ENCODE results near the gene VAMP4.

VAMP4 gene, protein sequence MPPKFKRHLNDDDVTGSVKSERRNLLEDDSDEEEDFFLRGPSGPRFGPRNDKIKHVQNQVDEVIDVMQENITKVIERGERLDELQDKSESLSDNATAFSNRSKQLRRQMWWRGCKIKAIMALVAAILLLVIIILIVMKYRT

DNA sequence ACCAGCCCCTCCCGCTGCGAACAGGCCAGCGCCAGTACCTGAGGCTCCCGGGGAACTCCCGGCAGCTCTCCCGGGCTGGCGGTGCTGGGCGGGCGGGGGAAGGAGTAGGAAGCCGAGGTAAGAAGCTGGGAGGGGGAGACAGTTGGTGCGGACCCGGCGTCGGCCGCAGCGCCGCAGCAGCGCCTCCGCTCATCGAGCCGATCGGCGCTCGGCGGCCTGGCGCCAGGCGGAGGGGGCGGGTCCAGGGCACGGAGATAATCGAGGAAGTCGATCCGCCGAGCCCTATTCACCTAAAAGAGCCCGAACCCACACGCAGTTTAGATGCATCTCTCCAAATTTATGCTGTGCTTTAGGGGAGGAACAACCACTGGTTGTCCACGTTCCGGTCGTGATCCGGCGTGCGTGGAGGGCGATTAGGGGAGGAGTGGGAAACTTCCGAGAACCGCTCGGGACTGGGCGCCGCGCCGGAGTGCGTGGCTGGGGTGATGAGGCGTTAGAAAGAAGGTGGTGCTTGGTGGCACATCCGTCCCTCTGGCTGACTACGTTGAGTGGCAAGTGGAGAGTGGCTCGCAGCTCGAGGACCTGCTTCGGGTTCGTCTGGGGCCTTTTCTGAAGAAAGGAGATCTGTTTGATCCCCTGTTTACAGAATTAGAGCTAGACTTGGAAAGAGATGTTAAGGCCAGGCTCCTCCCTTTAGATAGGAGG lies at the start of gene VAMP4:
Gene VAMP4, minus strand, starts transcription at position 194 of the 705 bp plus-strand sequence. CDS start 3,651 bp downstream, outside the sequence.
- DNase-seq (ENCODE audit: low read depth): no peak

GRCh38 chr1:171790318-171790717 lies 48.5 kb upstream of the VAMP4 start:
- DNase-seq (ENCODE audit: low read depth): no peak

DNA sequence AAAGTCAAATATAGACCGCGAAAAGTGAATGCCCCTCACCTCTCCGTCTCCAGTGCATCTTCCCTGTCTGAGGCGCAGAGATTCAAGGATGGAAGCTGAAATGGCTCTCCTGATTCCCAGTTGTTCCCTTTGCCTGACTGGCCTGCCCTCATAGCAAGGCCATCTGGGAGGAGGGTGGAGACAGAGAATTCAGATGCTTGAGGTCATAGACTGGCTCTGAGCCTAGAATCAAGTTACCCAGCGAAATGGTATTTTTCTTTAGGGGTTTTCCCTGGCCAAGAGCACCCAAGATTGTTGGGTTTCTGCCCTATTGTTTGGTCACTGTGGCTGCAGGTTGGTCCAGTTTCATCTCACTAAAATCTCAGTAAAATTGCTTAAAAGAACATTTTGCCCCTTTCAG lies 46.8 kb upstream of the VAMP4 start:
- peak; percentile 22 for DNase-seq (ENCODE audit: low read depth)

DNA sequence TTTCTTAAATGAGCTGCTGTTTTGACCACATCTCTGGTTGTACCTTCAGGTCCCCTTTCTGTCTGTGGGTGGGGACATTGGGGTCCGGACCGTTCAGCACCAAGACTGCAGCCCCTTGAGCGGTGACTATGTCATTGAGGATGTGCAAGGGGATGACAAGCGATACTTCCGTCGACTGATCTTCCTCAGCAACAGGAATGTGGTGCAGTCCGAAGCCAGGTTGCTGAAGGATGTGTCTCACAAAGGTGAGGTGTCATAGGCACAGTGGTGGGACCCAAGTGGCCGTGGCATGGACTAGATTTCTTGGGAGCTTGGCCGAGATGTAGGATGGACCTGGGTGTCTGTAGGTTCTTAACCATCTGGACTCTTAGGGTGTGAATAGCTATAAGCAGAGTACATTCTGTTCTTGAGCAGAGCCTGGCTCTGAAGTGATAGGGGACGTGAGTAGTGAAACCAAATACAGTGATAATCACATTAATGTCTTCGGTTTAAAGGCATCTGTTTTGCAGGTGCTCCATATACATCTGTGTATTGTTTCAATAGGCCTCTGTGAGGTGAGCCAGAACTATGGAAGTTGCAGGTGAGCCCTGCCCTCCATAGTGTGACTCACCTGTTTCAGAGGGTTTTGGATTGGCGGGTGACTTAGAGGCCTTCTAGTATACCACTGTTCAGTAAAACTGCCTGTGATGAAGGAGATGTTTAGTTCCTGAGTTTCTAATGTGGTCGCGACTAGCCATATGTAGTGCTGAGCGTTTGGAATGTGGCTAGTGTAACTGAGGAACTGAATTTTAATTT lies 46.0 kb upstream of the VAMP4 start:
- no peak for DNase-seq (ENCODE audit: low read depth)

DNA sequence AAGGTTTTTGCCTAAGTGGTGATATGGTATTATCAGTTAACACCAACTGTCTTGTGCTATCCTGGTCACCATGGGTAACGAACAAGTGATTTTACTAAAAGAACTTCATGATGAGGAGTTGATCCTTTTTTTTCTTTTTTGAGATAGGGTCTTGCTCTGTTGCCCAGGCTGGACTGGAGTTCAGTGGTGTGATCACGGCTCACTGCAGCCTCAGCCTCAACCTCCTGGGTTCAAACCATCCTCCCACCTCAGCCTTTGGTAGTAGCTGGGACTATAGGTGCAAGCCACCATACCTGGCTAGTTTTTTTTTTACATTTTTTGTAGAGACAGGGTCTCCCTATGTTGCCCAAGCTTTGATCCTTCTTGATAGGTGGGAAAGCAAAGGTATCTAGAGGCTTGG lies 44.7 kb upstream of the VAMP4 start:
- no peak for DNase-seq (ENCODE audit: low read depth)

- no peak for DNase-seq (ENCODE audit: low read depth)
These were observed 43.9 kb upstream of the VAMP4 start for GRCh38 chr1:171785766-171786165.

DNA sequence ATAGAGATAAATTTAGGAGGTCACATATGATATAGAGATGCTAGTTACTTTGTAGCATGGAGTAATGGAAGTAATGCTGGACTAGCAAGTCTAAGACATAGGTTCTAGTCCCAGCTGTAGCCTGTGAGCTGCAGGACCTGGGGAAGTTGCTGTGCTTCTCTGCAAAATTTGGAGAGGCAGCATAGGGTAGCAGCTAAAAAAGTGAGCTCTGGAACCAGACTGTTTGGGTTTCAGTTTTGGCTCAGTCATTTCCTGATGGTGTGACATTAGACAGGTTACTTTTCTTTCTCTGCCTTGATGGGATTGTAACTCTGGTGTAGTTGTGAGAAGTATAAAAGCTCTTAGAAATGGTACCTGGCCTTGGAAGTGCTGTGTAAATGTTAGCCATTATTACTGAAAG lies 42.9 kb upstream of the VAMP4 start:
- no peak for DNase-seq (ENCODE audit: low read depth)

GRCh38 chr1:171783816-171784530 lies 42.1 kb upstream of the VAMP4 start:
- no peak for DNase-seq (ENCODE audit: low read depth)

DNA sequence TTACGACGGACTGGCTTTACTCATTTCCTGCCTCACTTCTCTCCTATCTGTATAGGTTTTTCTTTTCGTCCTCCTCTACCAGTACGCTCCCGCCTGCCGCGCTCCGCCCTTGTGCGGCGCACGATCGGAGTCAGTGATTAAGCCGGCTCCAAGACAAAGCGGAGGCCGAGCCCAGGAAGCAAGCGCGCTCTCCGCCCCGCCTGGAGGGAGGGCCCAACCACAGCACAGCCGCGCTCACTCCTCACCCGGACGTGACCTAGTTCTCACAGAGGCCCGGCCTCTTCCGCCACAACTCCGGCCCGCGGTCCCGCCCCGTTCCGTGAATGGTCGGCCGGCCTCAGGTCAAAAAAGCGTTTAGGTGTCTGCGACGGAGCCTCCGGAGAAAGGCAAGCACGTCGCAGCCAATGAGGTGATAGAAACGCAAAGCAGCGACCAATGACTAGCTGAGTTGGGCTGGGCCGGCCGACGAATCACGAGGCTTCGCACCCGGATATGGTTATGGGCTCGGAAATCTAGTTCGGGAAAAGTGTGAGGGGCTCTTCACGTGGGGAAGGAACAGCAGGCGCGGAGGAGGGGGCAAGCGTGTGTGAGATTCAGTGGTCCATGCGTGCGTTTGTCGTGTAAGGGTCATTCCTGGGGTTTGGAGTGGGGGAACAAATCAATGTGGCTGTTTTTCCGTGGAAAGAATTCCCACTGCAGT lies 39.5 kb upstream of the VAMP4 start, which contains the start of gene METTL13:
Gene METTL13, plus strand, starts transcription at position 485 of the 700 bp plus-strand sequence. CDS start 308 bp downstream, outside the sequence.
- peak; percentile 89 for DNase-seq (ENCODE audit: low read depth)

GRCh38 chr1:171780583-171781175 lies 38.8 kb upstream of the VAMP4 start:
- DNase-seq (ENCODE audit: low read depth): no peak

DNA sequence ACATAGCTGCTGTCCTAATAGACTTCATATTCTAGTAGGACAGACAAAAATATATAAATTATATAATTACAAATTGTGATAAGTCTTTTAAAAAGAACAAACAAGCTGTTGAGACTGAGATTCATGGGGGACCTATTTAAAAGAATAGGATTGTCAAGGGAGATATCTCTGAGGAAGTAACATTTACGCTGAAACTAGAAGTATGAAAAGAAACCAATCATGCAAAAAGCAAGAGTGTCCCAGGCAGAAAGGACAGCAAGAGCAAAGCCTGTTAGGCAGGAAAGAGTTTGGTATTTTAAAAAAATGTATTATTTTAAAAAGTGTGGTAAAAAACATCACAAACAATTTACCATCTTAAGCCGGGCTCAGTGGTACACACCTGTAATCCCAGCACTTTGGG lies 30.4 kb upstream of the VAMP4 start:
- DNase-seq (ENCODE audit: low read depth): no peak

DNA sequence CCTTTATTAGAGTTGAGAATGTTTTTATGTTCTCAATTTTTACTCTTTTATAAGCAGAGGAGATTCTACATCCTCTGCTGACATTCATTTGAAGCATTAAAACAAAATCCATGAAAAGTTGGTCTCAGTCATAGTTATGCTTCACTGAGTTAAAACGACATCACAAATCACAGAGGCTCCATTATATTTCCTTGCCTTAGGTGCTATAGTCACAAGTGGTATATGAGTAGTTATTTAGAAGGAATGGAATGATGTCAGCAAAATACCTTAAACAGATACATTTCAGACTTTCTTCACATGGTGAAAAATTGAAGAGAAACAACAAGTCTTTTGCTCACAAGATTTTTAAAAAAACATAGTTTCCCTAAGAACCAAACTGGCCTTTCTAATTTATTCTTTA lies 27.9 kb upstream of the VAMP4 start:
- DNase-seq (ENCODE audit: low read depth): no peak

- DNase-seq (ENCODE audit: low read depth): no peak
These were observed 27.3 kb upstream of the VAMP4 start for GRCh38 chr1:171769171-171769570.

DNA sequence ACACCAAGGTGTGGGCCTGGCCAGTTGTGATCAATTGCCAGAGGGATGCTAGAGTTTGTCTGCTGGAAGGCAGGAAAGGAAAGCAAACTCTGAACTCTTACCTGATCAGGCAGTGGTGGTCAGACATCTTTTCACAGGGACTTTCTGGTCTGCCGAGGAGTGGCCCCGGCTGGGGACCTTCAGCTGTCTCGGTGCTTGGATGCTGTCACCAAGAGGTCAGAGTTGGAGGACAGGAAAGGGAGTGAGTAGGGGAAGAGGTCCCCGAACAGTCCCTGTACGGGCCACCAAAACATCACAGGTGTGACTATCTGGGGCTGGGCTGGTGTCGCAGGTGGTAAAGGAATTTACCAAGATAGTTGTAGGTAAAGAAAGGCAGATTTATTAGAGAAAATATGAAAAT lies 21.9 kb upstream of the VAMP4 start:
- DNase-seq (ENCODE audit: low read depth): no peak

DNA sequence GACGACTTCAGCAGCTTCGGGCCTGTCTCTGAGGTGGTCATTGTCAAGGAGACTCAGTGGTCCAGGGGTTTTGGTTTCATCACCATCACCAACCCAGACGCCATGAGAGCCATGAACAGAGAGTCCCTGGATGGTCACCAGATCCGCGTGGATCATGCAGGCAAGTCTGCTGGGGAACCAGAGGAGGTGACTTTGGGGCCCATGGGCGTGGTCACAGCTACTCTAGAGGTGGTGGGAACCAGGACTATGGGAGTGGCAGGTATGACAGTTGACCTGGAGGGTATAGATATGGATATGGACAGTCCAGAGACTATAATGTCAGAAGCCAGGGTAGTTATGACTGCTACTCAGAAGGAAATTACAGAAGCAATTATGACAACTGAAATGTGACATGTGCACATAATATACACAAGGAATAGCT lies 20.3 kb upstream of the VAMP4 start:
- DNase-seq (ENCODE audit: low read depth): no peak

DNA sequence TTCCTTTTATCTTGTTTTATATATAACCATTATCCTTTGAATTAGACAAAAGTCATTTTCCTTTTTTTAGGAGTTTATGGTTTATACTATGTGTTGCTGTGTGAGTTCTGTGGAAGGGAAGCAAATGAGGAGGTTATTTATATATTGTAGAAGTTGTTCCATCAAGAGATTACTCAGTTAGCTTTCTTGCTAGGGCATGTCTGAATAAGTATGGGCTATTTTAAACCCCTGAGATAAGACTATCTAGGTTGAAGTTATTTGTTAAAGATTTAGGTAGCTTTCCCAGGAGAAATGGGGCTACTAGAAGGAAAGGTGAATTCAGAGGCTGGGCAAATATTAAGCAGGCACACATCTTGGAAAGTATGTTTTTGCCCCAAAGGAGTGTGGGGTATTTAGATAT lies 16.1 kb upstream of the VAMP4 start:
- DNase-seq (ENCODE audit: low read depth): no peak

- no peak for DNase-seq (ENCODE audit: low read depth)
These were observed 15.0 kb upstream of the VAMP4 start for GRCh38 chr1:171756856-171757255.

- no peak for DNase-seq (ENCODE audit: low read depth)
These were observed 13.1 kb upstream of the VAMP4 start for GRCh38 chr1:171754971-171755370.

- no peak for DNase-seq (ENCODE audit: low read depth)
These were observed 12.5 kb upstream of the VAMP4 start for GRCh38 chr1:171754353-171754705.

DNA sequence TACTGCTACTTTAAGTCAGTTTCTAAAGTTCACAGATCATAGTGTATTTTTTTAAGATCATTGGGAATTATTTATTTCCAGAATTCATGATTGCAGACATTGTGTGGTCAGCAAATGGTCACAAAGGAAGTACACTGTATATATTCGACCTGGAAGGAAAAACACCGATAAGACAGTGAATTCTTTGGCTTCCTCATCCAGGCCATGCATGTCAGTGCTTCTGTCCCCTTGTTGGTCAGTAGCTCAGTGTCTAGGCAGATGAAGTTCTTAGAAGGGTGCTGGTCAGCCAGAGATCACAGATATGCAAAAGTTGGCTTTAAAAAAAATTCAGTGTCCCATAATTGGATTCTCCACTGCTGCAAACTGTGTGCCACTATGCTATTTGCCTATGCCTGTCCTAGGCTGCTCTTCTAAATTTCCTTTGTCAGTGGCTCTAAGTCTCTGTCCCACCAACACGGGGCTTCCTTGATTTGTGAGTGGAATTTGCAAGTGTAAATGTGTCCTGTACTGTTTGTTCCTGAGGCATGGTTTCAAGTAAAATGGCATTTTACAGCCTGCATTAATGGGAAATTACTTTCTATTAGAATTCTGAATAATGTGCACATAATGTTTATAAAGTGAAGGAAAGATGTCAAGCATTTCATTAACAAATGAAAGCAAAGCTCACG lies 12.0 kb upstream of the VAMP4 start:
- no peak for DNase-seq (ENCODE audit: low read depth)

- DNase-seq (ENCODE audit: low read depth): no peak
These were observed 11.3 kb upstream of the VAMP4 start for GRCh38 chr1:171753182-171753581.

Measured in HS-27A (cell line).